Naive B cell (primary cell): Measurements from ENCODE around the gene NFKB1. TPM values are rescaled to one million over a fixed set of nuclear protein-coding genes. Genes with fewer than 3 reads are reported as not detected.
"Not testable (repeated sequence)": the region's sequence is repeated elsewhere in the genome, so short reads cannot be mapped to it uniquely, and the experiment has no call there.

ENCODE experiments used
- ATAC-seq, 2 donors: fragments of 150-1000 bp; cut with Tn5 transposase; 2 replicates each; pipeline ENCODE4 v1.10.0; 2021; ENCODE audit warnings: low read depth in 2 of 2, mild to moderate bottlenecking in 2 of 2, moderate library complexity in 2 of 2
- DNase-seq: peaks from one replicate; pipeline ENCODE4 v3.0.0; 2022
- H3K27ac Mint-ChIP-seq, 6 donors: one replicate each; pipeline ENCODE4 v1.8.0; 2020 to 2022; ENCODE audit warnings: mild to moderate bottlenecking in 6 of 6, mixed read lengths in 6 of 6, moderate library complexity in 5 of 6, inconsistent platforms in 2 of 6
- H3K27me3 Mint-ChIP-seq, 3 donors: one replicate each; pipeline ENCODE4 v1.8.0; 2021 to 2022; ENCODE audit warnings: mixed read lengths in 3 of 3, mild to moderate bottlenecking in 1 of 3
- H3K36me3 Mint-ChIP-seq, 2 donors: one replicate each; pipeline ENCODE4 v1.8.0; 2020 to 2022; ENCODE audit warnings: mixed read lengths in 2 of 2, inconsistent platforms in 1 of 2, mild to moderate bottlenecking in 1 of 2
- H3K4me1 Mint-ChIP-seq, 3 donors: one replicate each; pipeline ENCODE4 v1.8.0; 2020 to 2022; ENCODE audit warnings: mixed read lengths in 3 of 3, inconsistent platforms in 1 of 3, mild to moderate bottlenecking in 1 of 3, moderate library complexity in 1 of 3
- H3K4me3 Mint-ChIP-seq, 8 donors: one replicate each; pipeline ENCODE4 v1.8.0; 2020 to 2022; ENCODE audit warnings: mild to moderate bottlenecking in 8 of 8, mixed read lengths in 8 of 8, moderate library complexity in 8 of 8, inconsistent platforms in 2 of 8
- H3K9me3 Mint-ChIP-seq, 7 donors: one replicate each; pipeline ENCODE4 v1.8.0; 2020 to 2022; ENCODE audit warnings: mixed read lengths in 7 of 7, mild to moderate bottlenecking in 5 of 7, inconsistent platforms in 2 of 7, moderate library complexity in 1 of 7
- polyA plus RNA-seq, 6 donors: library from polyadenylated mRNA; unstranded; fragments of 300-500 nt; fragmentation: Illumina TruSeq; gene quantifications; one replicate each; pipeline ENCODE4 v1.2.3, GENCODE V29; 2021; ENCODE audit warnings: low read depth in 6 of 6

Gene NFKB1
- polyA plus RNA-seq, 6 donors from 2014 or later: 14.5 to 47.4 (median 26.2) TPM

DNA sequence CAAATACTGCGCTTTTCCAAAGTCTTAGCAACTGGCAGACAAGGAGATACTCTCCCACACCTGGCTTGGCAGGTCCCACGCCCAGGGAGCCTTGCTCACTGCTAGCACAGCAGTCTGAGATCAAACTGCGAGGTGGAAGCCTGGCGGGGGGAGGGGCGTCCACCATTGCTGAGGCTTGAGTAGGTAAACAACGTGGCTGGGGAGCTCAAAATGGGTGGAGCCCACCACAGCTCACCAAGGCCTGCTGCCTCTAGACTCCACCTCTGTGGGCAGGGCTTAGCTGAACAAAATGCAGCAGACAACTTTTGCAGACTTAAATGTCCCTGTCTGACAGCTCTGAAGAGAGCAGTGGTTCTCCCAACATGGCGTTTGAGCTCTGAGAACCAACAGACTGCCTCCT, 23.0 kb upstream of the NFKB1 start:
- DNase-seq: no peak
- H3K27ac Mint-ChIP-seq: no peak overlapping the region
- no peak for ATAC-seq
- H3K4me1 Mint-ChIP-seq: peaks cover 3 to 10% (median 7%) of the 10 kb centered on the region in 3 donors
- H3K4me3 Mint-ChIP-seq: no peak overlapping the region
- H3K9me3 Mint-ChIP-seq: peaks cover 14 to 37% (median 25%) of the 10 kb centered on the region in 7 donors
- H3K36me3 Mint-ChIP-seq: peaks cover 6 to 35% of the 10 kb centered on the region in 2 donors
- H3K27me3 Mint-ChIP-seq: peaks cover 0 to 4% (median 3%) of the 10 kb centered on the region in 3 donors

- ATAC-seq, H3K4me3 Mint-ChIP-seq, DNase-seq, H3K27me3 Mint-ChIP-seq, H3K27ac Mint-ChIP-seq: not testable (repeated sequence)
- H3K9me3 Mint-ChIP-seq: peaks cover 14 to 31% (median 25%) of the 10 kb centered on the region in 7 donors
- peaks cover 3 to 10% (median 7%) of the 10 kb centered on the region in 3 donors for H3K4me1 Mint-ChIP-seq
- peaks cover 6 to 35% of the 10 kb centered on the region in 2 donors for H3K36me3 Mint-ChIP-seq
Observed at GRCh38 chr4:102479832-102480231, 21.3 kb upstream of the NFKB1 start.

DNA sequence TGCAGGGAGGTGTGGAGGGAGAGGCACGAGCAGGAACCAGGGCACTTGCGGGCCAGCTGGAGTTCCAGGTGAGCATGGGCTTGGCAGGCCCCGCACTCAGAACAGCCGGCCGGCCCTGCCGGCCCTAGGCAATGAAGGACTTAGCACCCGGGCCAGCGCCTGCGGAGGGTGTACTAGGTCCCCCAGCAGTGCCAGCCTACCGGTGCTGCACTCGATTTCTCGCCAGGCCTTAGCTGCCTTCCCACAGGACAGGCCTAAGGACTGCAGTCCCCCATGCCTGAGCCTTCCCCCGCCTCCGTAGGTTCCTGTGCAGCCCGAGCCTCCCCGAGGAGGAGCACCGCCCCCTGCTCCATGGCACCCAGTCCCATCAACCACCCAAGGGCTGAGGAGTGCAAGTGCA, 18.0 kb upstream of the NFKB1 start:
- ATAC-seq (no peak), DNase-seq (no peak)
- no peak overlapping the region for H3K4me3 Mint-ChIP-seq
- H3K4me1 Mint-ChIP-seq: peaks cover 3 to 10% (median 7%) of the 10 kb centered on the region in 3 donors
- H3K27me3 Mint-ChIP-seq: no peaks in the 10 kb centered on the region
- H3K9me3 Mint-ChIP-seq: peaks cover 5 to 17% (median 15%) of the 10 kb centered on the region in 7 donors
- H3K36me3 Mint-ChIP-seq: peaks cover 6 to 15% of the 10 kb centered on the region in 2 donors
- H3K27ac Mint-ChIP-seq: peak overlapping the region in 1 of 6 donors; percentile 15

DNA sequence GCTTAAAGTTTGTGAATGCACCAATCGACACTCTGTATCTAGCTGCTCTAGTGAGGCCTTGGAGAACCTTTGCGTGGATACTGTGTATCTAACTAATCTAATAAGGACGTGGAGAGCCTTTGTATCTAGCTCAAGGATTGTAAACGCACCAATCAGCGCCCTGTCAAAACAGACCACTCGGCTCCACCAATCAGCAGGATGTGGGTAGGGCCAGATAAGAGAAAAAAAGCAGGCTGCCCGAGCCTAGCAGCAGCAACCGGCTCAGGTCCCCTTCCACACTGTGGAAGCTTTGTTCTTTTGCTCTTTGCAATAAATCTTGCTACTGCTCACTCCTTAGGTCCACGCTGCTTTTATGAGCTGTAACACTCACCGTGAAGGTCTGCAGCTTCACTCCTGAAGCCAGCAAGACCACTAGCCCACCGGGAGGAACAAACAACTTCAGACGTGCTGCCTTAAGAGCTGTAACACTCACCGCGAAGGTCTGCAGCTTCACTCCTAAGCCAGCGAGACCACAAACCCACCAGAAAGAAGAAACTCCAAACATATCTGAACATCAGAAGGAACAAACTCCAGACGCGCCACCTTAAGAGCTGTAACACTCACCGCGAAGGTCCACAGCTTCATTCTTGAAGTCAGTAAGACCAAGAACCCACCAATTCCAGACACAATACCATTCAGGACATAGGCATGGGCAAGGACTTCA, 17.0 kb upstream of the NFKB1 start:
- peaks cover 2 to 15% (median 12%) of the 10 kb centered on the region in 7 donors for H3K9me3 Mint-ChIP-seq
- not testable (repeated sequence) for DNase-seq, H3K27me3 Mint-ChIP-seq, ATAC-seq
- H3K36me3 Mint-ChIP-seq: peaks cover 3 to 11% of the 10 kb centered on the region in 2 donors
- H3K4me3 Mint-ChIP-seq: peak overlapping the region in 1 of 8 donors; percentile 1
- H3K4me1 Mint-ChIP-seq: peaks cover 3 to 10% (median 7%) of the 10 kb centered on the region in 3 donors
- peak overlapping the region in 1 of 6 donors; percentile 29 for H3K27ac Mint-ChIP-seq

GRCh38 chr4:102492531-102493241, 8.5 kb upstream of the NFKB1 start:
- H3K27me3 Mint-ChIP-seq: no peaks in the 10 kb centered on the region
- no peak overlapping the region for H3K4me3 Mint-ChIP-seq
- ATAC-seq (no peak), DNase-seq (no peak)
- peaks cover 7 to 17% (median 7%) of the 10 kb centered on the region in 3 donors for H3K4me1 Mint-ChIP-seq
- H3K9me3 Mint-ChIP-seq: no peaks in the 10 kb centered on the region
- H3K27ac Mint-ChIP-seq: peak overlapping the region in 1 of 6 donors; percentile 11
- no peaks in the 10 kb centered on the region for H3K36me3 Mint-ChIP-seq

GRCh38 chr4:102493257-102493656, 7.9 kb upstream of the NFKB1 start:
- ATAC-seq: peak in 1 of 2 donors; percentile 20
- H3K4me1 Mint-ChIP-seq: peaks cover 7 to 17% (median 7%) of the 10 kb centered on the region in 3 donors
- H3K4me3 Mint-ChIP-seq: no peak overlapping the region
- no peaks in the 10 kb centered on the region for H3K27me3 Mint-ChIP-seq
- no peak for DNase-seq
- peak overlapping the region in 1 of 6 donors; percentile 73 for H3K27ac Mint-ChIP-seq
- H3K36me3 Mint-ChIP-seq: no peaks in the 10 kb centered on the region
- H3K9me3 Mint-ChIP-seq: no peaks in the 10 kb centered on the region

DNA sequence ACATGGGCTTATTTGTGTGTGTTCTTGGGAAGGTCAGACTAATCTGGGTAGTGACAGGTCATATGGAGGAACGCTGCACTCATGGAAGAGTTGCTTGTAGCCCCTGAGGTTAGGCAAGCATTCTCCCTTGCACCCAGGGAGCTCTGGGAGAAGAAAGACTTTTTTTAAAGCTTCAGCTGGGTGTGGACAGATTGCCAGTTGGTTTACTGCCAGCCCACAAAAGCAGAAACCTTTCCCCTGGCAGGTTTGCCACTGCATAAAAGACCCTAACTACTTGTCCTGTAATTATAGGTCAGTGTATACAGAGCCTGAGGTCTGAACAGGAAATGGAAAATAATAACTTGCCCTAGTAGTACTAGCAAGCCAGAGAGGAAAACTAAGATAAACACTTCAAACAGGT, 7.4 kb upstream of the NFKB1 start:
- Mint-ChIP-seq H3K27ac (peak overlapping the region in 1 of 6 donors; percentile 73), H3K9me3 (no peaks in the 10 kb centered on the region), H3K4me1 (peaks cover 7 to 17% (median 7%) of the 10 kb centered on the region in 3 donors), H3K36me3 (no peaks in the 10 kb centered on the region), H3K4me3 (no peak overlapping the region), H3K27me3 (no peaks in the 10 kb centered on the region)
- ATAC-seq (no peak), DNase-seq (no peak)

- Mint-ChIP-seq H3K4me1 (peaks cover 7 to 17% (median 7%) of the 10 kb centered on the region in 3 donors), H3K9me3 (no peaks in the 10 kb centered on the region), H3K4me3 (no peak overlapping the region), H3K36me3 (no peaks in the 10 kb centered on the region), H3K27me3 (no peaks in the 10 kb centered on the region), H3K27ac (no peak overlapping the region)
- DNase-seq (no peak), ATAC-seq (no peak)
Observed at GRCh38 chr4:102494603-102495002, 6.6 kb upstream of the NFKB1 start.

DNA sequence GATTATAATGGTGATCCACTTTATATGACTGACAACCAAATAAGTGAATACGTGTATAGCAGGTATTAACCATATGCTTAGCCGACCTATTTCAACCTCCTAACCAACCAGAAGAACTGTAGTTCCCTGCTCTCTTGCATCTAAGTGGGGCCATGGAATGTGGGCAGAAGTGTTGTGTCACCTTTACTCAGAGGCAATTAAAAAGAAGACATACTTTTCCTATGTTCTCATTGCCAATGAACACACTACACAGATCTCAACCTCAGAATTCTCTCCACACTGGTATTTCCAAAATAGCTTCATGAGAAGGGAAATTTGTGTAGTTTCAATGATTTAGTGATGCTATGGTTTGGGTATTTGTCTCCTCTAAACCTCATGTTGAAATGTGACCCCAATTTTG, 3.2 kb upstream of the NFKB1 start:
- Mint-ChIP-seq H3K4me3 (peak overlapping the region in 1 of 8 donors; percentile 74), H3K36me3 (no peaks in the 10 kb centered on the region), H3K4me1 (peaks cover 7 to 21% (median 20%) of the 10 kb centered on the region in 3 donors), H3K27ac (no peak overlapping the region), H3K9me3 (no peaks in the 10 kb centered on the region), H3K27me3 (no peaks in the 10 kb centered on the region)
- DNase-seq (no peak), ATAC-seq (no peak)

- peaks cover 20 to 32% (median 28%) of the 10 kb centered on the region in 3 donors for H3K4me1 Mint-ChIP-seq
- H3K27ac Mint-ChIP-seq: peak overlapping the region; percentile 97 to 100 (median 98)
- H3K4me3 Mint-ChIP-seq: peak overlapping the region; percentile 73 to 100 (median 89)
- DNase-seq (peak; percentile 29), ATAC-seq (peak; percentile 9 to 13)
- no peaks in the 10 kb centered on the region for H3K9me3 Mint-ChIP-seq
- H3K36me3 Mint-ChIP-seq: no peaks in the 10 kb centered on the region
- no peaks in the 10 kb centered on the region for H3K27me3 Mint-ChIP-seq
Observed at GRCh38 chr4:102500352-102500695, 835 bp upstream of the NFKB1 start.

GRCh38 chr4:102501447-102501696, 213 bp downstream of the NFKB1 start:
- peak overlapping the region; percentile 97 to 100 (median 99) for H3K27ac Mint-ChIP-seq
- ATAC-seq (peak; percentile 3 to 7), DNase-seq (no peak)
- H3K4me1 Mint-ChIP-seq: peaks cover 20 to 38% (median 28%) of the 10 kb centered on the region in 3 donors
- H3K36me3 Mint-ChIP-seq: no peaks in the 10 kb centered on the region
- H3K9me3 Mint-ChIP-seq: no peaks in the 10 kb centered on the region
- H3K27me3 Mint-ChIP-seq: no peaks in the 10 kb centered on the region
- peak overlapping the region; percentile 86 to 100 (median 98) for H3K4me3 Mint-ChIP-seq

- H3K4me1 Mint-ChIP-seq: peaks cover 24 to 41% (median 28%) of the 10 kb centered on the region in 3 donors
- ATAC-seq: no peak
Observed at GRCh38 chr4:102502543-102502818, 1.3 kb downstream of the NFKB1 start.

GRCh38 chr4:102503301-102503746, 2.2 kb downstream of the NFKB1 start:
- H3K4me3 Mint-ChIP-seq: peak overlapping the region; percentile 95 to 100 (median 98)
- peaks cover 28 to 48% (median 33%) of the 10 kb centered on the region in 3 donors for H3K4me1 Mint-ChIP-seq
- DNase-seq: no peak
- H3K27ac Mint-ChIP-seq: peak overlapping the region; percentile 70 to 100 (median 88)
- no peak for ATAC-seq
- H3K9me3 Mint-ChIP-seq: no peaks in the 10 kb centered on the region
- H3K36me3 Mint-ChIP-seq: no peaks in the 10 kb centered on the region
- no peaks in the 10 kb centered on the region for H3K27me3 Mint-ChIP-seq

More at GRCh38 chr4:102502543-102502818, 1.3 kb downstream of the NFKB1 start:
- no peaks in the 10 kb centered on the region for H3K27me3 Mint-ChIP-seq
- H3K27ac Mint-ChIP-seq: peak overlapping the region; percentile 97 to 100 (median 99)
- no peaks in the 10 kb centered on the region for H3K36me3 Mint-ChIP-seq
- H3K9me3 Mint-ChIP-seq: no peaks in the 10 kb centered on the region
- no peak for DNase-seq
- H3K4me3 Mint-ChIP-seq: peak overlapping the region; percentile 95 to 100 (median 98)
